Left forelimb (tissue), 1 donor: ENCODE measurements around the gene PLA2G4C.
"Not testable (repeated sequence)": the region's sequence is repeated elsewhere in the genome, so short reads cannot be mapped to it uniquely, and the experiment has no call there.

Source experiments
- DNase-seq: peaks from one replicate; pipeline ENCODE4 v3.0.0-alpha.2; 2018; ENCODE audit warnings: low spot score

PLA2G4C gene

GRCh38 chr19:48108997-48109782 lies 1.4 kb downstream of the PLA2G4C start:
- DNase-seq = no peak

GRCh38 chr19:48103922-48104321 lies 6.7 kb downstream of the PLA2G4C start:
- no peak for DNase-seq

- no peak for DNase-seq
Measured at GRCh38 chr19:48102870-48103751, 7.5 kb downstream of the PLA2G4C start.

GRCh38 chr19:48095612-48096175 lies 14.9 kb downstream of the PLA2G4C start:
- no peak for DNase-seq

GRCh38 chr19:48094855-48095203 lies 15.8 kb downstream of the PLA2G4C start:
- DNase-seq = no peak

- no peak for DNase-seq
Measured at GRCh38 chr19:48094129-48094854, 16.3 kb downstream of the PLA2G4C start.

- not testable (repeated sequence) for DNase-seq
Measured at GRCh38 chr19:48091111-48091718, 19.4 kb downstream of the PLA2G4C start.

- DNase-seq = no peak
Measured at GRCh38 chr19:48090281-48090802, 20.3 kb downstream of the PLA2G4C start.

- not testable (repeated sequence) for DNase-seq
Measured at GRCh38 chr19:48088991-48089390, 21.6 kb downstream of the PLA2G4C start.

GRCh38 chr19:48085904-48086864 lies 24.4 kb downstream of the PLA2G4C start:
- DNase-seq = no peak

- DNase-seq = no peak
Measured at GRCh38 chr19:48085076-48085475, 25.5 kb downstream of the PLA2G4C start.

GRCh38 chr19:48081106-48081505 lies 29.5 kb downstream of the PLA2G4C start:
- no peak for DNase-seq

- not testable (repeated sequence) for DNase-seq
Measured at GRCh38 chr19:48070177-48070769, 40.3 kb downstream of the PLA2G4C start.

GRCh38 chr19:48069435-48069834 lies 41.2 kb downstream of the PLA2G4C start:
- DNase-seq = no peak

- no peak for DNase-seq
Measured at GRCh38 chr19:48064509-48064908, 46.1 kb downstream of the PLA2G4C start.

- no peak for DNase-seq
Measured at GRCh38 chr19:48061401-48062344, 48.9 kb downstream of the PLA2G4C start.

GRCh38 chr19:48060381-48060780 lies 50.2 kb downstream of the PLA2G4C start:
- no peak for DNase-seq

- DNase-seq = no peak
Measured at GRCh38 chr19:48059331-48059730, 51.3 kb downstream of the PLA2G4C start.

- no peak for DNase-seq
Measured at GRCh38 chr19:48053856-48054255, 56.8 kb downstream of the PLA2G4C start.
